H1 (cell line): ENCODE results near the gene LMTK2. TPM values are rescaled to one million over a fixed set of nuclear protein-coding genes. Genes with fewer than 3 reads are reported as not detected.

Experiments
- CTBP2 ChIP-seq: IDR thresholded peaks from 2 replicates; pipeline ENCODE4 v1.7.0; 2011; ENCODE audit warnings: borderline replicate concordance, mild to moderate bottlenecking, moderate library complexity, mixed read lengths, low read length; ENCODE audit not compliant: insufficient read depth, insufficient read length
- RBBP5 ChIP-seq: IDR thresholded peaks from 2 replicates; pipeline ENCODE4 v1.7.1; 2012; ENCODE audit warnings: low read depth, mild to moderate bottlenecking, inconsistent platforms, low read length, moderate library complexity, borderline replicate concordance
- SIRT6 ChIP-seq: IDR thresholded peaks from one replicate; pipeline ENCODE4 v1.7.1; 2012; ENCODE audit warnings: low read length, inconsistent platforms
- SRF ChIP-seq: IDR thresholded peaks from 2 replicates; pipeline ENCODE4 v1.6.1; 2011; ENCODE audit warnings: mild to moderate bottlenecking, low read depth, low read length, moderate library complexity
- TCF12 ChIP-seq: IDR thresholded peaks from 2 replicates; pipeline ENCODE4 v1.6.1; 2011; ENCODE audit warnings: low read depth, mild to moderate bottlenecking, low read length
- polyA plus RNA-seq, 7 experiments: library from polyadenylated mRNA; depleted of rRNA in 3 of 7; stranded (reverse) in 5 of 7; unstranded in 2 of 7; fragments of >200 nt in 5 of 7; fragments of 200-250 nt in 2 of 7; gene quantifications; 1 replicate in 5 of 7; 2 replicates in 1 of 7; 4 replicates in 1 of 7; pipeline versions ENCODE4 v1.2.1 to v1.2.3, GENCODE V29; 2011 to 2013; ENCODE audit warnings: missing spikeins in 2 of 7, mixed read lengths in 2 of 7
- total RNA-seq: library from RNA; stranded (reverse); fragmentation: NEBNext Ultra II Directional; extraction: Animal tissue kit (Norgen Biotek cat#: 25700); gene quantifications from 2 replicates; pipeline ENCODE4 v1.2.1, GENCODE V29; 2021
- TF ChIP-seq, protein P1 (sequence below): IDR thresholded peaks from 2 replicates; pipeline ENCODE4 v1.6.1; 2012; ENCODE audit warnings: low read length, inconsistent platforms
- TF ChIP-seq, protein P2 (sequence below): IDR thresholded peaks from 2 replicates; pipeline ENCODE4 v1.6.1; 2011; ENCODE audit warnings: low read length, improper control_type of control experiment
- TF ChIP-seq, protein P3 (sequence below): fragments of 300-600 bp; sonication (generic); IDR thresholded peaks from 2 replicates; pipeline ENCODE4 v1.7.1; 2012; ENCODE audit warnings: low read length, moderate library complexity, mild to moderate bottlenecking, inconsistent platforms; ENCODE audit not compliant: insufficient replicate concordance

LMTK2 gene
- total and polyA plus RNA-seq, 2 of the 8 experiments (the other 6 are each of a cell fraction or from before 2014, with no cell fraction given), result 9.7 to 30.7 TPM

DNA sequence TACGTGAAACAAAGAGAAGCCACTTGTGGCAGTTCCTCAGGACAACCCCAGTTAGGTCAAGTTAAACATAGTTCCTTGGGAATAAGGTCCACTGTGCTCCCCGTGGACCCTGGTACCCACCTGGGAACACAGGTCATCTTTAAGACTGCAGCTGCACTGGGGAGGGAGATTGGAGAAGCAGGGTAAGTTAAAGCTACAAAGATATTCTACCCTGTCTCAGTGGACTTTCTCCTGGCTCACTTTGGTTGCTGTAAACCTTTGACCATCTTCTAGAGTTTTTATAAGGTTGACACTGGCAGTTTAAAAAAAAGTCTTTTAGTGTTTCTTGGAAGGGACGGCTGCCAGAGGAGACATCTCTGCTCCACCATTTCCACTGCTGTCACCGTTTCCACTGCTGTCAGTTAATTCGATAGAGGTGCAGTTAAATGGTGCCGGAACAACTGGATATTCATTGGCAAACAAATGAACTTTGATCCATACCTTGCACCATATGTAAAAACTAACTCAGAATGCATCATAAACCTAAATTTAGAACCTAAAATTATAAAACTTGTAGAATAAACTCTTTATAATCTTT, 42.5 kb downstream of the LMTK2 start (continued):
- TF ChIP-seq, protein P1, sequence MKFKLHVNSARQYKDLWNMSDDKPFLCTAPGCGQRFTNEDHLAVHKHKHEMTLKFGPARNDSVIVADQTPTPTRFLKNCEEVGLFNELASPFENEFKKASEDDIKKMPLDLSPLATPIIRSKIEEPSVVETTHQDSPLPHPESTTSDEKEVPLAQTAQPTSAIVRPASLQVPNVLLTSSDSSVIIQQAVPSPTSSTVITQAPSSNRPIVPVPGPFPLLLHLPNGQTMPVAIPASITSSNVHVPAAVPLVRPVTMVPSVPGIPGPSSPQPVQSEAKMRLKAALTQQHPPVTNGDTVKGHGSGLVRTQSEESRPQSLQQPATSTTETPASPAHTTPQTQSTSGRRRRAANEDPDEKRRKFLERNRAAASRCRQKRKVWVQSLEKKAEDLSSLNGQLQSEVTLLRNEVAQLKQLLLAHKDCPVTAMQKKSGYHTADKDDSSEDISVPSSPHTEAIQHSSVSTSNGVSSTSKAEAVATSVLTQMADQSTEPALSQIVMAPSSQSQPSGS, result no peak
- TF ChIP-seq TCF12 (no peak), SRF (no peak), SIRT6 (no peak), RBBP5 (no peak), CTBP2 (no peak)
- TF ChIP-seq, protein P2, sequence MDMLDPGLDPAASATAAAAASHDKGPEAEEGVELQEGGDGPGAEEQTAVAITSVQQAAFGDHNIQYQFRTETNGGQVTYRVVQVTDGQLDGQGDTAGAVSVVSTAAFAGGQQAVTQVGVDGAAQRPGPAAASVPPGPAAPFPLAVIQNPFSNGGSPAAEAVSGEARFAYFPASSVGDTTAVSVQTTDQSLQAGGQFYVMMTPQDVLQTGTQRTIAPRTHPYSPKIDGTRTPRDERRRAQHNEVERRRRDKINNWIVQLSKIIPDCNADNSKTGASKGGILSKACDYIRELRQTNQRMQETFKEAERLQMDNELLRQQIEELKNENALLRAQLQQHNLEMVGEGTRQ, result no peak
- TF ChIP-seq, protein P3, sequence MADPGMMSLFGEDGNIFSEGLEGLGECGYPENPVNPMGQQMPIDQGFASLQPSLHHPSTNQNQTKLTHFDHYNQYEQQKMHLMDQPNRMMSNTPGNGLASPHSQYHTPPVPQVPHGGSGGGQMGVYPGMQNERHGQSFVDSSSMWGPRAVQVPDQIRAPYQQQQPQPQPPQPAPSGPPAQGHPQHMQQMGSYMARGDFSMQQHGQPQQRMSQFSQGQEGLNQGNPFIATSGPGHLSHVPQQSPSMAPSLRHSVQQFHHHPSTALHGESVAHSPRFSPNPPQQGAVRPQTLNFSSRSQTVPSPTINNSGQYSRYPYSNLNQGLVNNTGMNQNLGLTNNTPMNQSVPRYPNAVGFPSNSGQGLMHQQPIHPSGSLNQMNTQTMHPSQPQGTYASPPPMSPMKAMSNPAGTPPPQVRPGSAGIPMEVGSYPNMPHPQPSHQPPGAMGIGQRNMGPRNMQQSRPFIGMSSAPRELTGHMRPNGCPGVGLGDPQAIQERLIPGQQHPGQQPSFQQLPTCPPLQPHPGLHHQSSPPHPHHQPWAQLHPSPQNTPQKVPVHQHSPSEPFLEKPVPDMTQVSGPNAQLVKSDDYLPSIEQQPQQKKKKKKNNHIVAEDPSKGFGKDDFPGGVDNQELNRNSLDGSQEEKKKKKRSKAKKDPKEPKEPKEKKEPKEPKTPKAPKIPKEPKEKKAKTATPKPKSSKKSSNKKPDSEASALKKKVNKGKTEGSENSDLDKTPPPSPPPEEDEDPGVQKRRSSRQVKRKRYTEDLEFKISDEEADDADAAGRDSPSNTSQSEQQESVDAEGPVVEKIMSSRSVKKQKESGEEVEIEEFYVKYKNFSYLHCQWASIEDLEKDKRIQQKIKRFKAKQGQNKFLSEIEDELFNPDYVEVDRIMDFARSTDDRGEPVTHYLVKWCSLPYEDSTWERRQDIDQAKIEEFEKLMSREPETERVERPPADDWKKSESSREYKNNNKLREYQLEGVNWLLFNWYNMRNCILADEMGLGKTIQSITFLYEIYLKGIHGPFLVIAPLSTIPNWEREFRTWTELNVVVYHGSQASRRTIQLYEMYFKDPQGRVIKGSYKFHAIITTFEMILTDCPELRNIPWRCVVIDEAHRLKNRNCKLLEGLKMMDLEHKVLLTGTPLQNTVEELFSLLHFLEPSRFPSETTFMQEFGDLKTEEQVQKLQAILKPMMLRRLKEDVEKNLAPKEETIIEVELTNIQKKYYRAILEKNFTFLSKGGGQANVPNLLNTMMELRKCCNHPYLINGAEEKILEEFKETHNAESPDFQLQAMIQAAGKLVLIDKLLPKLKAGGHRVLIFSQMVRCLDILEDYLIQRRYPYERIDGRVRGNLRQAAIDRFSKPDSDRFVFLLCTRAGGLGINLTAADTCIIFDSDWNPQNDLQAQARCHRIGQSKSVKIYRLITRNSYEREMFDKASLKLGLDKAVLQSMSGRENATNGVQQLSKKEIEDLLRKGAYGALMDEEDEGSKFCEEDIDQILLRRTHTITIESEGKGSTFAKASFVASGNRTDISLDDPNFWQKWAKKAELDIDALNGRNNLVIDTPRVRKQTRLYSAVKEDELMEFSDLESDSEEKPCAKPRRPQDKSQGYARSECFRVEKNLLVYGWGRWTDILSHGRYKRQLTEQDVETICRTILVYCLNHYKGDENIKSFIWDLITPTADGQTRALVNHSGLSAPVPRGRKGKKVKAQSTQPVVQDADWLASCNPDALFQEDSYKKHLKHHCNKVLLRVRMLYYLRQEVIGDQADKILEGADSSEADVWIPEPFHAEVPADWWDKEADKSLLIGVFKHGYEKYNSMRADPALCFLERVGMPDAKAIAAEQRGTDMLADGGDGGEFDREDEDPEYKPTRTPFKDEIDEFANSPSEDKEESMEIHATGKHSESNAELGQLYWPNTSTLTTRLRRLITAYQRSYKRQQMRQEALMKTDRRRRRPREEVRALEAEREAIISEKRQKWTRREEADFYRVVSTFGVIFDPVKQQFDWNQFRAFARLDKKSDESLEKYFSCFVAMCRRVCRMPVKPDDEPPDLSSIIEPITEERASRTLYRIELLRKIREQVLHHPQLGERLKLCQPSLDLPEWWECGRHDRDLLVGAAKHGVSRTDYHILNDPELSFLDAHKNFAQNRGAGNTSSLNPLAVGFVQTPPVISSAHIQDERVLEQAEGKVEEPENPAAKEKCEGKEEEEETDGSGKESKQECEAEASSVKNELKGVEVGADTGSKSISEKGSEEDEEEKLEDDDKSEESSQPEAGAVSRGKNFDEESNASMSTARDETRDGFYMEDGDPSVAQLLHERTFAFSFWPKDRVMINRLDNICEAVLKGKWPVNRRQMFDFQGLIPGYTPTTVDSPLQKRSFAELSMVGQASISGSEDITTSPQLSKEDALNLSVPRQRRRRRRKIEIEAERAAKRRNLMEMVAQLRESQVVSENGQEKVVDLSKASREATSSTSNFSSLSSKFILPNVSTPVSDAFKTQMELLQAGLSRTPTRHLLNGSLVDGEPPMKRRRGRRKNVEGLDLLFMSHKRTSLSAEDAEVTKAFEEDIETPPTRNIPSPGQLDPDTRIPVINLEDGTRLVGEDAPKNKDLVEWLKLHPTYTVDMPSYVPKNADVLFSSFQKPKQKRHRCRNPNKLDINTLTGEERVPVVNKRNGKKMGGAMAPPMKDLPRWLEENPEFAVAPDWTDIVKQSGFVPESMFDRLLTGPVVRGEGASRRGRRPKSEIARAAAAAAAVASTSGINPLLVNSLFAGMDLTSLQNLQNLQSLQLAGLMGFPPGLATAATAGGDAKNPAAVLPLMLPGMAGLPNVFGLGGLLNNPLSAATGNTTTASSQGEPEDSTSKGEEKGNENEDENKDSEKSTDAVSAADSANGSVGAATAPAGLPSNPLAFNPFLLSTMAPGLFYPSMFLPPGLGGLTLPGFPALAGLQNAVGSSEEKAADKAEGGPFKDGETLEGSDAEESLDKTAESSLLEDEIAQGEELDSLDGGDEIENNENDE, result no peak
